Suprapubic skin (tissue), 4 donors: ENCODE measurements around the gene CDH4. TPM values are rescaled to one million over a fixed set of nuclear protein-coding genes. Genes with fewer than 3 reads are reported as not detected.
A peak's percentile ranks its signal among the peaks of the same experiment; 100 is the strongest.

Experiments
- DNase-seq, 2 donors: peaks; one replicate each; pipeline ENCODE4 v3.0.0-alpha.2; 2019; ENCODE audit warnings: low spot score in 2 of 2
- H3K27ac ChIP-seq: fragments of 200-600 bp; sonication (generic); one replicate; pipeline ENCODE4 v1.5.1; 2019
- H3K27me3 ChIP-seq: fragments of 200-600 bp; sonication (generic); one replicate; pipeline ENCODE4 v1.5.1; 2019
- H3K36me3 ChIP-seq: fragments of 200-600 bp; sonication (generic); one replicate; pipeline ENCODE4 v1.5.1; 2019
- H3K4me1 ChIP-seq: fragments of 200-600 bp; sonication (generic); one replicate; pipeline ENCODE4 v1.5.1; 2019
- H3K4me3 ChIP-seq: fragments of 200-600 bp; sonication (generic); one replicate; pipeline ENCODE4 v1.5.1; 2019; ENCODE audit warnings: mild to moderate bottlenecking
- H3K9me3 ChIP-seq: fragments of 200-600 bp; sonication (generic); one replicate; pipeline ENCODE4 v1.5.1; 2019
- EP300 ChIP-seq: sonication (generic); formaldehyde crosslinking; IDR thresholded peaks from one replicate; pipeline ENCODE4 v1.6.1; 2017; ENCODE audit warnings: antibody characterized with exemption
- POLR2A ChIP-seq, 2 donors: fragments of 450-650 bp; IDR thresholded peaks; one replicate each; pipeline ENCODE4 v1.6.1; 2017; ENCODE audit warnings: antibody characterized with exemption in 2 of 2, mild to moderate bottlenecking in 2 of 2, moderate library complexity in 2 of 2
- POLR2AphosphoS5 ChIP-seq, 3 donors: sonication (generic); formaldehyde crosslinking; IDR thresholded peaks; one replicate each; pipeline ENCODE4 v1.6.1; 2017; ENCODE audit warnings: antibody characterized with exemption in 3 of 3
- WGBS: methylation state at CpG from one replicate; pipeline ENCODE4 v1.1.5; 2018; 5-methylcytosine and 5-hydroxymethylcytosine counted together
- total RNA-seq, 4 donors: library from RNA; depleted of rRNA; stranded (reverse); fragments of >200 nt; gene quantifications; one replicate each; pipeline ENCODE4 v1.1.0, GENCODE V29; 2016
- TF ChIP-seq, protein P1 (sequence below), 2 donors: fragments of 200-600 bp in 1 of 2; fragments of 450-650 bp in 1 of 2; sonication (generic) in 1 of 2; IDR thresholded peaks; one replicate each; pipeline ENCODE4 v1.5.1; 2016 to 2019; ENCODE audit warnings: antibody characterized with exemption in 2 of 2, mild to moderate bottlenecking in 1 of 2, moderate library complexity in 1 of 2

CDH4 gene
- total RNA-seq, 4 donors from 2014 or later: 0.91 to 5.9 (median 2.6) TPM

DNA sequence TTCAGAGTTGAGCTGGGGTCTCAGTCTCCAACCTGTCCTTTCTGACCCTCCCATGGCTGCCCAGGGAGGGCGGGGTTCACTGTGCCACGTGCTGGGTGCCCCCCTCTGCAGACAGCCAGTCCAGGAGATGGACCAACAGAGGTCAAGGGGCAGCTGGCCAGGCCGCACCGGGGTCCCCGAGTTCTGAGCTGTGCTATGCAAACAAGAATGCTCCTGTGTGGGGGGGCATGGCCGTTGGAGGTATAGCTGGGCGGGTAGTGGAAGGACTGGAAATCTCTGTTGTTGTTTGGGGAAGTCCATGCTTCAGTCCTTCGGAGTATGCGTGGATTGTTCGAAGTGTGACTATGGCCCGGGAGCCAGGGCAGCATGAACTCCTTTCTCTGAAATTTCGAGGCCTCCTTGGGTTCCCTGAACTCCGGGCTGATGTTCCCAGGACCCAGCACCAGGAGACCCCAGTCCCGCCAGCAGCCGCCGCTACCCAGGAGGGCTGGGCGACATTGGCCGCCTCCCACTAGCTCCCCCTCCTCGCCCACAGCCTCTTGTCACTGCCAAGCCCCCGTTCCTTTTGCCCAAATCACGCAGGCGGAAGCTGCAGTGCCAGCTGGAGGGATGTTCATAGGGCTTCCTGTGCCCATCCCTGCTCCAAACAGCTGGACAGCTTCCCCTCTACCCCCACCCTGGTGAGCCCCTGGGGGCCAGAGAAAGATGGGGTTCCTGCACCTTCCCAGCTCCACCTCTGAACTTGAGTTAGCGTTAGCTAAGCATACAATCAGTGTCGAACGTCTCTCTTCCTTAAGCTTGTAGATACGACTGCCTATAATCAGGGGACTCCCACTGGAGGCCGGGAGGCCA lies 687.0 kb downstream of the CDH4 start:
- H3K4me1 ChIP-seq: no peaks in the 10 kb centered on the region
- no peaks in the 10 kb centered on the region for H3K9me3 ChIP-seq
- DNase-seq: peak; percentile 44 to 78
- H3K36me3 ChIP-seq: no peaks in the 10 kb centered on the region
- H3K27ac ChIP-seq: no peak overlapping the region
- no peak overlapping the region for H3K4me3 ChIP-seq
- H3K27me3 ChIP-seq: peaks cover 25% of the 10 kb centered on the region
- TF ChIP-seq, protein P1, sequence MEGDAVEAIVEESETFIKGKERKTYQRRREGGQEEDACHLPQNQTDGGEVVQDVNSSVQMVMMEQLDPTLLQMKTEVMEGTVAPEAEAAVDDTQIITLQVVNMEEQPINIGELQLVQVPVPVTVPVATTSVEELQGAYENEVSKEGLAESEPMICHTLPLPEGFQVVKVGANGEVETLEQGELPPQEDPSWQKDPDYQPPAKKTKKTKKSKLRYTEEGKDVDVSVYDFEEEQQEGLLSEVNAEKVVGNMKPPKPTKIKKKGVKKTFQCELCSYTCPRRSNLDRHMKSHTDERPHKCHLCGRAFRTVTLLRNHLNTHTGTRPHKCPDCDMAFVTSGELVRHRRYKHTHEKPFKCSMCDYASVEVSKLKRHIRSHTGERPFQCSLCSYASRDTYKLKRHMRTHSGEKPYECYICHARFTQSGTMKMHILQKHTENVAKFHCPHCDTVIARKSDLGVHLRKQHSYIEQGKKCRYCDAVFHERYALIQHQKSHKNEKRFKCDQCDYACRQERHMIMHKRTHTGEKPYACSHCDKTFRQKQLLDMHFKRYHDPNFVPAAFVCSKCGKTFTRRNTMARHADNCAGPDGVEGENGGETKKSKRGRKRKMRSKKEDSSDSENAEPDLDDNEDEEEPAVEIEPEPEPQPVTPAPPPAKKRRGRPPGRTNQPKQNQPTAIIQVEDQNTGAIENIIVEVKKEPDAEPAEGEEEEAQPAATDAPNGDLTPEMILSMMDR (IDR thresholded peaks at IDR 0.05): no peak
- TF ChIP-seq EP300 (no peak), POLR2AphosphoS5 (IDR thresholded peaks at IDR 0.05) (no peak), POLR2A (IDR thresholded peaks at IDR 0.05) (no peak)
- WGBS: 84% methylated on average over 23 of the region's 27 CpGs

DNA sequence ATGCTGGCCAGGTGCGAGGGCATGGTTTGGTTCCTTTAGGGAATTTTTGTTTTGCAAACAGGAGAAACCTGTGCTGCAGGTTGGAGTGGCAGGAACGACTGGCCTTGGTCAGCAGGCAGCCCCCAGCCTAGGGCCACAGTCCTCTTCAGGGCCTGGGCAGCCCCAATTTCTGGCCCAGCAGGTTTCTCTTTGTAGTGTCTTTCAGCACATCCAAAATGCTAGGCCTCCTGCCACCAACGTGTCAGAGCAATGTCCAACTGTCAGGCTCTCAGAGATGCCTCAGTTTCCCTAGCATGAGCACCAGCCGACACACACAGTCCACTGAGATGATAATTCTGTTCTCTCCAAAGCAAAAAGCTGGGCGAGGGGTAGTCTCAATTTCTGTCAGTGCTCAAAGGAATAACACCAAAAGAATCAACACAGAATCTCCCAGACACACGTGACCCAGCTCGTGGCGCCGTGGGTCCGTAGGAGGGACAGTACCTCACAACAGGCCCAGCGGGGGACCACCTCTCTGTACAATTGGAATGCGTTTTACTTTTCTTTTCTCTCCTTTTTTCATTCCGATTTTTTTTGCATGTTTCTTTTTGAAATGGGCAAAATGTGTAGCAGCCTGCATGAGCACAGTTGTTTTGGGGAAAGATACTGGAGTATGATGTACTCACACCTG lies 687.8 kb downstream of the CDH4 start:
- Histone ChIP-seq H3K4me1 (no peaks in the 10 kb centered on the region), H3K36me3 (no peaks in the 10 kb centered on the region), H3K4me3 (no peak overlapping the region), H3K27me3 (peaks cover 21% of the 10 kb centered on the region), H3K27ac (no peak overlapping the region), H3K9me3 (no peaks in the 10 kb centered on the region)
- TF ChIP-seq POLR2A (IDR thresholded peaks at IDR 0.05) (no peak), EP300 (no peak), POLR2AphosphoS5 (IDR thresholded peaks at IDR 0.05) (no peak)
- TF ChIP-seq, protein P1 (IDR thresholded peaks at IDR 0.05): no peak
- no peak for DNase-seq
- 75% methylated on average over 13 of the region's 13 CpGs for WGBS

DNA sequence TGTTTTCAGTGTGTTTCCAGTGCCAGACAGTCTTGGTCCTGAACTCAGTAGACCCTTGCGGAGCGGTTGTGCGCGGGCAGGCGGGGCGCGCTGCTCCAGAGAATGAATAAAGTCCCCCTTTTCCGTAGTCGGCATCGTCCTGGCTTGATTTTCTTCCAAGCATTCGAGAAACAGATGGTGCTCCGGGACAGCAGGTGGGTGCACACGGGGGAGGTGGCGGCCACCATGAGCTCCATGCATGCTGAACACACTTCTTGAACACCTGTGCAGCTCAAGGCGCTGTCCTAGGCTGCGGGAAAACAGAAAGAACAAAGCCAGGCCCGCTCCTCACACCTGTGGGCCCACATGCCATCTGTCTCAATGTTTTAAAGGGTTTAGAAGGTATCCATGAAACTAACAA lies 688.4 kb downstream of the CDH4 start:
- Histone ChIP-seq H3K9me3 (no peaks in the 10 kb centered on the region), H3K4me3 (no peak overlapping the region)
- 86% methylated on average over 15 of the region's 17 CpGs for WGBS

DNA sequence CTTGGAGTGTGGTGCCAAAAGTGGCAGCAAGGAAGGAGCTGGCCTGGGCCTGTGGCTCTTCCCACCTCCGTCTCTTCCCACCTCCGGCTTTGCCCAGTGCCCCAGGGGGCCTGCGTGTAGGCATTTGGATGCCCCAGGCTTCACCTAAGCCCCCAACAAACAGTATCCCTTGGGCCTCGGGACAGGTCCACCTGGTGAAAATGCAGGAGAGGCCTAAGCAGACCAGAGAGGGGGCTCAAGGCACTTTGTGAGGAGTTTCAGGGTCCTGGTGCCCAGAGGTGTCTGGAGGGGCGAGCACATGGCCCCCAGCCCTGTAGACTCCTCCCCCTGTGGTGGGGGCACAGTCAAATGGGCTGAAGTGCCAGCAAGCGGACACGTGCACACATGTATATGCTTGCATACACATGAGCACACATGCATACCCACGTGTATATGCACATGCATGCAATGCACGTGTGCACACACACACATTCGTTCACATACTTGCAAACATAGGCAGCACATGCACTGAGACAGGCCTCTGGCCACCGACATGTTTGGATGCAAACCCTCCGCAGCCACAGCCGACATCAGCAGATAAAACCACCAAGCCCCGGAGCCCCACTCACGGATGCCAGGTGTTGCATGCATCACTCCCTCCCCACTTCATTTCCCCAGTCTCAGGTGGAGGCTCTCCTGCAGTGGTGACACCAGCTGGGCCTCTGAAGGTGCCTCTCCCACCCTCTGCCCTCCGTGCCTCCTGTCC lies 689.1 kb downstream of the CDH4 start:
- WGBS: 76% methylated on average over 10 of the region's 16 CpGs

More for the DNA sequence above, 688.4 kb downstream of the CDH4 start:
- no peaks in the 10 kb centered on the region for H3K4me1 ChIP-seq
- TF ChIP-seq POLR2AphosphoS5 (IDR thresholded peaks at IDR 0.05) (no peak), EP300 (no peak), POLR2A (IDR thresholded peaks at IDR 0.05) (no peak)
- TF ChIP-seq, protein P1 (IDR thresholded peaks at IDR 0.05): no peak
- DNase-seq: no peak
- H3K27me3 ChIP-seq: peaks cover 21% of the 10 kb centered on the region
- H3K36me3 ChIP-seq: no peaks in the 10 kb centered on the region
- no peak overlapping the region for H3K27ac ChIP-seq

More for the DNA sequence above, 689.1 kb downstream of the CDH4 start:
- DNase-seq: peak; percentile 44 to 77
- Histone ChIP-seq H3K9me3 (no peaks in the 10 kb centered on the region), H3K27ac (no peak overlapping the region), H3K4me3 (no peak overlapping the region), H3K4me1 (no peaks in the 10 kb centered on the region), H3K27me3 (peaks cover 21% of the 10 kb centered on the region), H3K36me3 (no peaks in the 10 kb centered on the region)
- TF ChIP-seq EP300: no peak
- TF ChIP-seq POLR2A (IDR thresholded peaks at IDR 0.05): no peak
- TF ChIP-seq, protein P1 (IDR thresholded peaks at IDR 0.05): no peak
- TF ChIP-seq POLR2AphosphoS5 (IDR thresholded peaks at IDR 0.05): no peak
